HepG2 (cell line): ENCODE data around the gene TMCC1. TPM values are rescaled to one million over a fixed set of nuclear protein-coding genes. Genes with fewer than 3 reads are reported as not detected.
A peak's percentile ranks its signal among the peaks of the same experiment; 100 is the strongest.

ENCODE experiments used
- AGO1 ChIP-seq: fragments of 200-400 bp; formaldehyde crosslinking; IDR thresholded peaks from 2 replicates; pipeline ENCODE4 v1.6.1; 2017; ENCODE audit warnings: mild to moderate bottlenecking, low read depth, low read length, moderate library complexity; ENCODE audit not compliant: poor library complexity, severe bottlenecking
- DPF2 ChIP-seq: sonication (generic); formaldehyde crosslinking; IDR thresholded peaks from 2 replicates; pipeline ENCODE4 v1.4.0; 2020; ENCODE audit warnings: mild to moderate bottlenecking, low read depth, missing genetic modification reagents, borderline replicate concordance
- GABPA ChIP-seq, 2 experiments: IDR thresholded peaks; 2 replicates each; pipeline ENCODE4 v1.6.1; 2011 to 2016; ENCODE audit warnings: low read depth in 2 of 2, low read length in 1 of 2, missing biosample characterization in 1 of 2, missing genetic modification characterization in 1 of 2
- GTF2F1 ChIP-seq: fragments of 150-350 bp; IDR thresholded peaks from 2 replicates; pipeline ENCODE4 v1.6.1; 2014; ENCODE audit warnings: low read length
- HMG20B ChIP-seq: conservative IDR thresholded peaks from 2 replicates; pipeline ENCODE4 v1.6.1; 2016; ENCODE audit warnings: missing genetic modification reagents, missing compliant biosample characterization
- HMGXB4 ChIP-seq, 2 experiments: sonication (generic) in 1 of 2; formaldehyde crosslinking in 1 of 2; IDR thresholded peaks; 2 replicates each; pipeline versions ENCODE4 v1.4.0 to v1.6.1; 2018 to 2020; ENCODE audit warnings: missing genetic modification reagents in 2 of 2, borderline replicate concordance in 1 of 2, low read depth in 1 of 2, mild to moderate bottlenecking in 1 of 2, missing biosample characterization in 1 of 2
- JDP2 ChIP-seq: sonication (generic); formaldehyde crosslinking; IDR thresholded peaks from 2 replicates; pipeline ENCODE4 v1.8.1; 2022; ENCODE audit warnings: missing genetic modification reagents, borderline replicate concordance
- MTA1 ChIP-seq: sonication (generic); formaldehyde crosslinking; IDR thresholded peaks from 2 replicates; pipeline ENCODE4 v1.4.0; 2020; ENCODE audit warnings: missing genetic modification reagents, mild to moderate bottlenecking, borderline replicate concordance
- MTF2 ChIP-seq: sonication (generic); formaldehyde crosslinking; IDR thresholded peaks from 2 replicates; pipeline ENCODE4 v1.5.0; 2020; ENCODE audit warnings: missing genetic modification reagents, borderline replicate concordance
- NCOA2 ChIP-seq: sonication (generic); formaldehyde crosslinking; IDR thresholded peaks from 2 replicates; pipeline ENCODE4 v1.8.0; 2022; ENCODE audit warnings: inconsistent platforms
- PPARG ChIP-seq: conservative IDR thresholded peaks from 2 replicates; pipeline ENCODE4 v1.6.1; 2016; ENCODE audit warnings: missing biosample characterization, missing genetic modification reagents
- RFXANK ChIP-seq: IDR thresholded peaks from 2 replicates; pipeline ENCODE4 v1.6.1; 2016
- U2AF1 ChIP-seq: fragments of 200-400 bp; formaldehyde crosslinking; optimal IDR thresholded peaks from 2 replicates; pipeline ENCODE3; 2017; ENCODE audit warnings: mild to moderate bottlenecking, low read depth, low read length
- ZBTB42 ChIP-seq: sonication (generic); formaldehyde crosslinking; IDR thresholded peaks from 2 replicates; pipeline ENCODE4 v1.5.0; 2020; ENCODE audit warnings: mild to moderate bottlenecking, missing genetic modification reagents
- ZHX2 ChIP-seq, 2 experiments: sonication (generic) in 1 of 2; formaldehyde crosslinking in 1 of 2; IDR thresholded peaks; 2 replicates each; pipeline versions ENCODE4 v1.6.1 to v1.9.0; 2014 to 2022; ENCODE audit warnings: antibody characterized with exemption in 1 of 2, borderline replicate concordance in 1 of 2, inconsistent platforms in 1 of 2, low read depth in 1 of 2, missing genetic modification reagents in 1 of 2
- ZNF263 ChIP-seq: sonication (generic); formaldehyde crosslinking; IDR thresholded peaks from 2 replicates; pipeline ENCODE4 v1.4.0; 2020; ENCODE audit warnings: missing genetic modification reagents
- ZNF333 ChIP-seq: sonication (generic); formaldehyde crosslinking; IDR thresholded peaks from 2 replicates; pipeline ENCODE4 v1.4.0; 2020; ENCODE audit warnings: mild to moderate bottlenecking, missing genetic modification reagents, borderline replicate concordance
- ZNF484 ChIP-seq: sonication (generic); formaldehyde crosslinking; IDR thresholded peaks from 2 replicates; pipeline ENCODE4 v1.5.1; 2020; ENCODE audit warnings: mild to moderate bottlenecking, low read depth, missing genetic modification reagents, borderline replicate concordance
- ZNF563 ChIP-seq: sonication (generic); formaldehyde crosslinking; IDR thresholded peaks from 2 replicates; pipeline ENCODE4 v1.8.0; 2022; ENCODE audit warnings: mild to moderate bottlenecking, moderate library complexity, missing genetic modification reagents
- ZSCAN25 ChIP-seq: sonication (generic); formaldehyde crosslinking; IDR thresholded peaks from 2 replicates; pipeline ENCODE4 v1.8.0; 2022; ENCODE audit warnings: mild to moderate bottlenecking, missing genetic modification reagents
- polyA plus RNA-seq, 8 experiments: library from polyadenylated mRNA; depleted of rRNA in 3 of 8; stranded (reverse) in 7 of 8; unstranded in 1 of 8; fragments of >200 nt; fragmentation: Illumina TruSeq in 4 of 8; extraction: Trizol in 4 of 8; gene quantifications; 2 replicates each; pipeline versions ENCODE4 v1.2.1 to v1.2.3, GENCODE V29; 2011 to 2016; ENCODE audit warnings: low read depth in 4 of 8, missing spikeins in 1 of 8, mixed read lengths in 1 of 8; ENCODE audit not compliant: insufficient read depth in 1 of 8
- total RNA-seq, 5 experiments: library from RNA; depleted of rRNA; stranded (reverse); fragments of >200 nt; fragmentation: Illumina TruSeq; extraction: Trizol; gene quantifications; 2 replicates each; pipeline ENCODE4 v1.2.3, GENCODE V29; 2016; ENCODE audit warnings: low read depth in 1 of 5
- TF ChIP-seq, protein P1 (sequence below): sonication (generic); formaldehyde crosslinking; IDR thresholded peaks from 2 replicates; pipeline ENCODE4 v1.4.0; 2020; ENCODE audit warnings: missing genetic modification reagents, mild to moderate bottlenecking, borderline replicate concordance

Gene TMCC1
- total and polyA plus RNA-seq, 2 of the 13 experiments (the other 11 are each of a cell fraction or from before 2014, with no cell fraction given): 12.1 to 264 TPM

DNA sequence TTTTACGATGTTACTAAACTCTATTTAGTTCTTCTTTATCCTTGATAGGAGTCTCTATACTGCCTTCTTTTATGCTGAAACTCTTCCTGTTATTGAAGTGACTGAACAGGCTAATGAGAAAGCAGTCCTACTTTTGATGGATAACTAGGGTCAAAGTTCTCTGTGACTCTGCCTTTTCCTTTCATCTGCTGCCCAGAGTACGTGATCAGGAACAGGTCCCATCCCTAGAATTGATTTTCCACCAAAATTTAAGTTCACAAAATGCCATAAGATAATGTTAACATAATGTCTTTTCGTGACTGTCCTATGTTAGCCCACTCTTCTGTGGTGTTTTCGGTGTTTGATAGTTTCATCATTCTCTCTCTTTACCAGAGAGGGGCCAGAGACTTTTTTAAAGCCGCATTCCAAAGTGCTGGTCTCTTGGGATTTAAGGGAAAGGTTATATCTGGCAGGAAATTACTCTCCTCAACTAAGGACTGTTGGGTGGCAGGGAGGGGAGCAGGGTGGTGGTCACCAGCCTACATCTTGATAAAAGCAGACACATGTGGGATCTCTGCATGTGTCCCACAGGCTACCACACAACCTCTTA, 236.8 kb downstream of the TMCC1 start (continued):
- TF ChIP-seq RFXANK (CRISPR knock-in tag) (no peak), ZNF333 (CRISPR knock-in tag) (no peak), MTA1 (CRISPR knock-in tag) (no peak; the same call in 1 of the 2 replicates), GTF2F1 (no peak), AGO1 (no peak), ZNF563 (no peak), U2AF1 (no peak), GABPA (IDR thresholded peaks at IDR 0.05; ENCODE audit: low read depth, low read length) (no peak), GABPA (CRISPR knock-in tag; IDR thresholded peaks at IDR 0.05; ENCODE audit: low read depth) (peak; percentile 66), ZHX2 (IDR thresholded peaks at IDR 0.05; ENCODE audit: low read depth) (no peak), ZHX2 (CRISPR knock-in tag; IDR thresholded peaks at IDR 0.05; ENCODE audit: borderline replicate concordance) (no peak), ZNF484 (no peak), PPARG (CRISPR knock-in tag) (peak; percentile 96), ZNF263 (CRISPR knock-in tag) (no peak; the same call in 1 of the 2 replicates), ZBTB42 (no peak), HMG20B (CRISPR knock-in tag) (no peak; the same call in 1 of the 2 replicates), DPF2 (CRISPR knock-in tag) (peak; percentile 49; the same call in 1 of the 2 replicates), ZSCAN25 (no peak), JDP2 (CRISPR knock-in tag) (no peak), NCOA2 (CRISPR knock-in tag) (peak; percentile 82), HMGXB4 (CRISPR knock-in tag; IDR thresholded peaks at IDR 0.05; ENCODE audit: borderline replicate concordance in 1 of 2, low read depth in 1 of 2) (no peak), MTF2 (CRISPR knock-in tag) (no peak)
- TF ChIP-seq, protein P1, sequence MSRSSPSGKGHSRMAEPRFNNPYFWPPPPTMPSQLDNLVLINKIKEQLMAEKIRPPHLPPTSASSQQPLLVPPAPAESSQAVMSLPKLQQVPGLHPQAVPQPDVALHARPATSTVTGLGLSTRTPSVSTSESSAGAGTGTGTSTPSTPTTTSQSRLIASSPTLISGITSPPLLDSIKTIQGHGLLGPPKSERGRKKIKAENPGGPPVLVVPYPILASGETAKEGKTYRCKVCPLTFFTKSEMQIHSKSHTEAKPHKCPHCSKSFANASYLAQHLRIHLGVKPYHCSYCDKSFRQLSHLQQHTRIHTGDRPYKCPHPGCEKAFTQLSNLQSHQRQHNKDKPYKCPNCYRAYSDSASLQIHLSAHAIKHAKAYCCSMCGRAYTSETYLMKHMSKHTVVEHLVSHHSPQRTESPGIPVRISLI (CRISPR knock-in tag): no peak
